Caco-2 (cell line): Measurements from ENCODE around the gene FNDC3A. TPM values are rescaled to one million over a fixed set of nuclear protein-coding genes. Genes with fewer than 3 reads are reported as not detected.

Experiments
- BruUV-seq: library from RNA; stranded (reverse); fragments of 400-500 nt; replicated peaks from 2 replicates; lab custom pipeline; 2021; lab: Mats Ljungman, UMichigan
- CTCF ChIA-PET: fragments of 300-600 bp; sonication (Branson Sonifier 250); formaldehyde crosslinking; loops from one replicate; lab custom pipeline; 2022; ENCODE audit warnings: antibody characterized with exemption; lab: Charles Lee
- POLR2A ChIA-PET: fragments of 300-600 bp; sonication (Branson Sonifier 250); formaldehyde crosslinking; loops from one replicate; lab custom pipeline; 2022; ENCODE audit warnings: antibody characterized with exemption; lab: Charles Lee
- DNase-seq, 2 experiments: peaks; one replicate each; pipeline versions ENCODE4 v3.0.0 to v3.0.0-alpha.2; 2020 to 2022
- H3K27me3 ChIP-seq: replicated peaks from 2 replicates; pipeline ENCODE4 v1.6.0; 2011; ENCODE audit warnings: low read length; ENCODE audit not compliant: control insufficient read depth, insufficient read depth
- H3K36me3 ChIP-seq: 2 replicates; pipeline ENCODE4 v1.5.1; 2011; ENCODE audit warnings: low read length; ENCODE audit not compliant: control insufficient read depth, insufficient read depth
- H3K4me1 ChIP-seq: fragments of 250-450 bp; sonication (Bioruptor Pico); 2 replicates; pipeline ENCODE4 v1.5.1; 2020; ENCODE audit warnings: mild to moderate bottlenecking
- H3K4me3 ChIP-seq: 2 replicates; pipeline ENCODE4 v1.5.1; 2011; ENCODE audit warnings: low read depth, mild to moderate bottlenecking, control low read depth, low read length
- H3K9me3 ChIP-seq: fragments of 250-450 bp; sonication (Bioruptor Pico); 2 replicates; pipeline ENCODE4 v1.5.1; 2020; ENCODE audit warnings: mild to moderate bottlenecking, moderate library complexity
- H3K27ac Mint-ChIP-seq: one replicate; pipeline ENCODE4 v1.8.0; 2022; ENCODE audit warnings: mixed read lengths; ENCODE audit not compliant: unreplicated experiment
- H3K27me3 Mint-ChIP-seq: one replicate; pipeline ENCODE4 v1.8.0; 2022; ENCODE audit warnings: mixed read lengths; ENCODE audit not compliant: insufficient read depth, unreplicated experiment
- H3K36me3 Mint-ChIP-seq: one replicate; pipeline ENCODE4 v1.8.0; 2022; ENCODE audit warnings: mild to moderate bottlenecking, mixed read lengths; ENCODE audit not compliant: insufficient read depth, unreplicated experiment
- H3K4me1 Mint-ChIP-seq: one replicate; pipeline ENCODE4 v1.8.0; 2022; ENCODE audit warnings: low read depth, mixed read lengths; ENCODE audit not compliant: unreplicated experiment
- H3K4me3 Mint-ChIP-seq: one replicate; pipeline ENCODE4 v1.8.0; 2022; ENCODE audit warnings: mild to moderate bottlenecking, moderate library complexity, mixed read lengths; ENCODE audit not compliant: unreplicated experiment
- H3K9me3 Mint-ChIP-seq: one replicate; pipeline ENCODE4 v1.8.0; 2022; ENCODE audit warnings: mixed read lengths; ENCODE audit not compliant: unreplicated experiment
- CTCF ChIP-seq, 2 experiments: fragments of 200-600 bp in 1 of 2; IDR thresholded peaks; 1 replicate in 1 of 2; 2 replicates in 1 of 2; pipeline versions ENCODE4 v1.5.1 to v1.8.0; 2011 to 2022; ENCODE audit warnings: antibody characterized with exemption in 1 of 2, control low read depth in 1 of 2, inconsistent platforms in 1 of 2, low read depth in 1 of 2, low read length in 1 of 2, mild to moderate bottlenecking in 1 of 2, moderate library complexity in 1 of 2; ENCODE audit not compliant: insufficient read depth in 1 of 2, severe bottlenecking in 1 of 2, unreplicated experiment in 1 of 2
- intact Hi-C: fragments of 100-400 bp; cut with micrococcal nuclease; formaldehyde crosslinking; loops from one replicate; pipeline ENCODE4 v1.10.0; 2022; ENCODE audit not compliant: unreplicated experiment
- total RNA-seq: library from RNA; stranded (reverse); gene quantifications from 2 replicates; pipeline ENCODE4 v1.2.3, GENCODE V29; 2022

The FNDC3A gene
- total RNA-seq, 1 experiment from 2014 or later = 32.5 TPM

GRCh38 chr13:49213997-49214916, 238.5 kb downstream of the FNDC3A start:
- Histone ChIP-seq H3K4me3 (no peak overlapping the region), H3K36me3 (no peaks in the 10 kb centered on the region), H3K4me1 (no peaks in the 10 kb centered on the region), H3K9me3 (no peaks in the 10 kb centered on the region), H3K27me3 (no peaks in the 10 kb centered on the region)
- no TSS peak for BruUV-seq
- Mint-ChIP-seq H3K4me3 (no peak overlapping the region), H3K36me3 (no peaks in the 10 kb centered on the region), H3K27ac (no peak overlapping the region), H3K4me1 (peaks cover 14% of the 10 kb centered on the region), H3K27me3 (peaks cover 9% of the 10 kb centered on the region), H3K9me3 (no peaks in the 10 kb centered on the region)
- CTCF ChIA-PET = interaction anchor here (1.1 kb wide), 1 partner anchor 67 kb away, joined by 6 read pairs; no protein-coding TSS in a partner anchor
- no peak for DNase-seq
- TF ChIP-seq CTCF (IDR thresholded peaks at IDR 0.05; ENCODE audit: insufficient read depth in 1 of 2, low read depth in 1 of 2, low read length in 1 of 2, severe bottlenecking in 1 of 2, unreplicated experiment in 1 of 2) = no peak
- intact Hi-C loops = no loop called here
- POLR2A ChIA-PET = no interaction called here

GRCh38 chr13:49214917-49215376, 239.2 kb downstream of the FNDC3A start:
- no peaks in the 10 kb centered on the region for H3K4me1 ChIP-seq
- H3K27me3 ChIP-seq = no peaks in the 10 kb centered on the region
- Mint-ChIP-seq H3K36me3 (no peaks in the 10 kb centered on the region), H3K27me3 (peaks cover 9% of the 10 kb centered on the region), H3K4me3 (no peak overlapping the region), H3K27ac (no peak overlapping the region), H3K4me1 (peaks cover 19% of the 10 kb centered on the region), H3K9me3 (no peaks in the 10 kb centered on the region)
- no peak overlapping the region for H3K4me3 ChIP-seq
- intact Hi-C loops = no loop called here
- ChIA-PET CTCF (interaction anchor here (1.1 kb wide), 1 partner anchor 66 kb away, joined by 6 read pairs; no protein-coding TSS in a partner anchor), POLR2A (no interaction called here)
- H3K9me3 ChIP-seq = no peaks in the 10 kb centered on the region
- DNase-seq = no peak
- no TSS peak for BruUV-seq
- no peaks in the 10 kb centered on the region for H3K36me3 ChIP-seq
- TF ChIP-seq CTCF (IDR thresholded peaks at IDR 0.05; ENCODE audit: insufficient read depth in 1 of 2, low read depth in 1 of 2, low read length in 1 of 2, severe bottlenecking in 1 of 2, unreplicated experiment in 1 of 2) = no peak

GRCh38 chr13:49216334-49216733, 240.6 kb downstream of the FNDC3A start:
- no peak for TF ChIP-seq CTCF (IDR thresholded peaks at IDR 0.05; ENCODE audit: insufficient read depth in 1 of 2, low read depth in 1 of 2, low read length in 1 of 2, severe bottlenecking in 1 of 2, unreplicated experiment in 1 of 2)
- DNase-seq = no peak
- peaks cover 19% of the 10 kb centered on the region for H3K4me1 Mint-ChIP-seq
- H3K9me3 ChIP-seq = no peaks in the 10 kb centered on the region
- H3K36me3 ChIP-seq = no peaks in the 10 kb centered on the region
- no peaks in the 10 kb centered on the region for H3K9me3 Mint-ChIP-seq
- 0 out of 2 replicates have a peak, but pooled peaks cover 3% of the 10 kb centered on the region for H3K4me1 ChIP-seq
- intact Hi-C loops = no loop called here
- ChIA-PET CTCF (no interaction called here), POLR2A (no interaction called here)
- peaks cover 9% of the 10 kb centered on the region for H3K27me3 Mint-ChIP-seq
- H3K4me3 ChIP-seq = no peak overlapping the region
- BruUV-seq = no TSS peak
- H3K4me3 Mint-ChIP-seq = no peak overlapping the region
- H3K36me3 Mint-ChIP-seq = no peaks in the 10 kb centered on the region
- no peaks in the 10 kb centered on the region for H3K27me3 ChIP-seq
- H3K27ac Mint-ChIP-seq = no peak overlapping the region
